ENCODE data around the gene EVX2. TPM values are rescaled to one million over a fixed set of nuclear protein-coding genes. Genes with fewer than 3 reads are reported as not detected.
A peak's percentile ranks its signal among the peaks of the same experiment; 100 is the strongest.

EVX2 gene
- total RNA-seq, 6 experiments from 2014 or later, result not detected

DNA sequence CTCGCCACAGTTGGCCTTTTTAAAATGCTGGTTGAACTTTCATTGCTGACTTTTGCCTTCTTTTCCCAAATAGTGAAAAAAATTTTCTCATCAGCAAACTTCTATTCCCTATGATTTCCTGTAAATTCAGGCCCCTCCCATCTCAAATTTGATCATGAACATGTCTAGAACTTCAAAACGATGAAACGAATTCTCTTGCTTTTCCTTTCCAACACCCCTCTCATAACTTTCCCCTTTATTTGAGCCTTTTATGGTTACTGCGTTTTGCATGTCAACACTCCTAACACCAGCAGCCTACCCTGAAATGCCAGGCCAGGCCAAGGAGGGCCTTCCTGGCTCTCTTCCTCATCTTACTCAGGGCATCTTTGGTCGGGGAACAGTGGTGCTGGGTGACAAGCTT lies 7.1 kb upstream of the EVX2 start:
- Histone ChIP-seq H3K36me3 (no peaks in the 10 kb centered on the region), H3K27me3 (peaks cover 38 to 76% of the 10 kb centered on the region in 2 donors), H3K9me3 (no peaks in the 10 kb centered on the region), H3K4me1 (peaks cover 0 to 16% (median 4%) of the 10 kb centered on the region in 4 donors), H3K4me3 (no peak overlapping the region), H3K27ac (no peak overlapping the region)
- DNase-seq (no peak), ATAC-seq (no peak)
- intact Hi-C loops (cut with DNase I), result loop anchor here in 1 of 2 donors (10.0 kb wide), 1 partner anchor 736 kb away; no protein-coding TSS in a partner anchor
- no peak for TF ChIP-seq POLR2A (IDR thresholded peaks at IDR 0.05)
- TF ChIP-seq, protein P1, sequence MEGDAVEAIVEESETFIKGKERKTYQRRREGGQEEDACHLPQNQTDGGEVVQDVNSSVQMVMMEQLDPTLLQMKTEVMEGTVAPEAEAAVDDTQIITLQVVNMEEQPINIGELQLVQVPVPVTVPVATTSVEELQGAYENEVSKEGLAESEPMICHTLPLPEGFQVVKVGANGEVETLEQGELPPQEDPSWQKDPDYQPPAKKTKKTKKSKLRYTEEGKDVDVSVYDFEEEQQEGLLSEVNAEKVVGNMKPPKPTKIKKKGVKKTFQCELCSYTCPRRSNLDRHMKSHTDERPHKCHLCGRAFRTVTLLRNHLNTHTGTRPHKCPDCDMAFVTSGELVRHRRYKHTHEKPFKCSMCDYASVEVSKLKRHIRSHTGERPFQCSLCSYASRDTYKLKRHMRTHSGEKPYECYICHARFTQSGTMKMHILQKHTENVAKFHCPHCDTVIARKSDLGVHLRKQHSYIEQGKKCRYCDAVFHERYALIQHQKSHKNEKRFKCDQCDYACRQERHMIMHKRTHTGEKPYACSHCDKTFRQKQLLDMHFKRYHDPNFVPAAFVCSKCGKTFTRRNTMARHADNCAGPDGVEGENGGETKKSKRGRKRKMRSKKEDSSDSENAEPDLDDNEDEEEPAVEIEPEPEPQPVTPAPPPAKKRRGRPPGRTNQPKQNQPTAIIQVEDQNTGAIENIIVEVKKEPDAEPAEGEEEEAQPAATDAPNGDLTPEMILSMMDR (IDR thresholded peaks at IDR 0.05), result no peak
- 13% methylated on average over 5 of the region's 5 CpGs for WGBS (ENCODE audit: insufficient coverage, low coverage, low lambda C conversion rate, missing lambda C conversion rate)

DNA sequence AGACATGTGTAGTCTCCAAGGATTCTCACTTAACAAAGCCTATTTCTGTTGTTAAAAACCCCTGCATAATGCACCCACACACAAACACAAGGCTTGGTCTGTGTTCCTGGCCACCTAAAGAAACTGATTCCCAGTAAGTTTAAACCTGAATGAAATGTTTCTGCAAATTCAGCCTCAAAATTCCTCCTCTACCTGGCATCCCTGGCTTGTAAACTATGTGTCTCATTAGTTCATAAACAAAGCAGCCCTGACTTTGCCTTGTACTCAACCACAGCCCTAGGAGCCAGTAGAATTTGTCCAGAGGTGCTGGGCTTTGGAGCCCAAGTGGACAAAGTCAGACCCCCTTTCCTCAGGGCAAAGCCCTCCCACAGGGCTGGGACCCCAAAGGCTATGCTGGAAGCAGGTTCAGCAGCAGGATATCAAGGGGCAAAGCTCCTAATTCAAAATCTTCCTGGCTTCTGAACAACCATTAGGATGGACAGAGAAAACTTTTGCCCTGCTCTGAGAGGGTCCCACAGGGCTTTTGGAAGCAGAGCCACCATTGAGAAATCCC lies 6.2 kb upstream of the EVX2 start:
- H3K4me3 ChIP-seq, result no peak overlapping the region
- intact Hi-C loops (cut with DNase I), result loop anchor here (10.0 kb wide), 2 partner anchors 405 to 735 kb away; no protein-coding TSS in a partner anchor
- no peak for TF ChIP-seq POLR2A (IDR thresholded peaks at IDR 0.05)
- TF ChIP-seq, protein P1 (IDR thresholded peaks at IDR 0.05), result no peak
- peaks cover 0 to 16% (median 4%) of the 10 kb centered on the region in 4 donors for H3K4me1 ChIP-seq
- H3K27ac ChIP-seq, result no peak overlapping the region
- no peaks in the 10 kb centered on the region for H3K36me3 ChIP-seq
- ATAC-seq (no peak), DNase-seq (no peak)
- no peaks in the 10 kb centered on the region for H3K9me3 ChIP-seq
- peaks cover 40 to 74% of the 10 kb centered on the region in 2 donors for H3K27me3 ChIP-seq

DNA sequence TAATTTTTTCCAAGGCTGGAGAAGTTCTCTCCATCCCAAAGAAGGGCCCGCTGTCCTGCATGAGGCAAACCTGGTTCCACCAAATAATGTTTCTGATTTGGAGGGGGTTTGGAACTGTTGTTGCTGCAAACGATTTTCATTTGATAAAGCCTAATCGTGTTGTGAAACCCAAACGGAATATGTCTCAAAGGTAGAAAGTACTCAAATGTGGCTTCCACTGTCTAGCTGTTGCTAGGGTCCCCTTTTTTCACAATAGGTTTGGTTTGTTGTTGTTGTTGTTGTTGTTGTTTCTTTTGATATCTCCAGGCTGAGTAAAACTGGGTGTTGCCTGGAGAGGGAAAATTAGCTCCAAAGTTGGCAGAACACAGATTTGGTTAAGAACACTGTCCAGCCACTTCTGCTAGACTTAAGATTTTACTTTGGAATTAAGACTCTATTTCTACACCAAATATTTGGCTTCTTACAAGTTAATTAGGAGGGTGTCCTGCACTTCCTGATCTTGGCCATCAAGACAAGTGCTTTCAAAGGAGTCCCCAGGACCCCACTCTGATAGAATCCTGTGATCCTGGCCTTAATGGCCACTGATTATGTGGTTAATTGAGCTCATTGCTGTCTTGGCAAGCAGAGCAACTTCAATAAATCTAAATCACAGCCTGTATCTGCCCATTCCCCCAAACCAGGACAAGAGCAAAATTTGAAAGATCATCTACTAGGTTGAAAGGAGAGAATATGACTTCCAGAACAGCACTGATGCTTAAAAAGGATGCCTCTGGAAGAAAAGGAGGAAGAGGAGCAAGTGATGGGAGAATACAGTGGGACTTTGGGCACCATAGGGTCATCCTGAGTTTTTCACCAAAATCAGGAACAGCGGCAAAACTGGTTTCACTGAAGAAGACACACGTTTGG lies 5.4 kb upstream of the EVX2 start:
- peaks cover 40 to 70% of the 10 kb centered on the region in 2 donors for H3K27me3 ChIP-seq
- H3K36me3 ChIP-seq, result no peaks in the 10 kb centered on the region
- peaks cover 0 to 16% (median 4%) of the 10 kb centered on the region in 4 donors for H3K4me1 ChIP-seq
- 7% methylated on average over 6 of the region's 6 CpGs for WGBS (ENCODE audit: insufficient coverage, low coverage, low lambda C conversion rate, missing lambda C conversion rate)
- ATAC-seq (no peak), DNase-seq (no peak)
- H3K4me3 ChIP-seq, result no peak overlapping the region
- no peak overlapping the region for H3K27ac ChIP-seq
- TF ChIP-seq, protein P1 (IDR thresholded peaks at IDR 0.05), result no peak
- no peak for TF ChIP-seq POLR2A (IDR thresholded peaks at IDR 0.05)
- H3K9me3 ChIP-seq, result no peaks in the 10 kb centered on the region
- intact Hi-C loops (cut with DNase I), result loop anchor here in 1 of 2 donors (10.0 kb wide), 1 partner anchor 404 kb away; no protein-coding TSS in a partner anchor

DNA sequence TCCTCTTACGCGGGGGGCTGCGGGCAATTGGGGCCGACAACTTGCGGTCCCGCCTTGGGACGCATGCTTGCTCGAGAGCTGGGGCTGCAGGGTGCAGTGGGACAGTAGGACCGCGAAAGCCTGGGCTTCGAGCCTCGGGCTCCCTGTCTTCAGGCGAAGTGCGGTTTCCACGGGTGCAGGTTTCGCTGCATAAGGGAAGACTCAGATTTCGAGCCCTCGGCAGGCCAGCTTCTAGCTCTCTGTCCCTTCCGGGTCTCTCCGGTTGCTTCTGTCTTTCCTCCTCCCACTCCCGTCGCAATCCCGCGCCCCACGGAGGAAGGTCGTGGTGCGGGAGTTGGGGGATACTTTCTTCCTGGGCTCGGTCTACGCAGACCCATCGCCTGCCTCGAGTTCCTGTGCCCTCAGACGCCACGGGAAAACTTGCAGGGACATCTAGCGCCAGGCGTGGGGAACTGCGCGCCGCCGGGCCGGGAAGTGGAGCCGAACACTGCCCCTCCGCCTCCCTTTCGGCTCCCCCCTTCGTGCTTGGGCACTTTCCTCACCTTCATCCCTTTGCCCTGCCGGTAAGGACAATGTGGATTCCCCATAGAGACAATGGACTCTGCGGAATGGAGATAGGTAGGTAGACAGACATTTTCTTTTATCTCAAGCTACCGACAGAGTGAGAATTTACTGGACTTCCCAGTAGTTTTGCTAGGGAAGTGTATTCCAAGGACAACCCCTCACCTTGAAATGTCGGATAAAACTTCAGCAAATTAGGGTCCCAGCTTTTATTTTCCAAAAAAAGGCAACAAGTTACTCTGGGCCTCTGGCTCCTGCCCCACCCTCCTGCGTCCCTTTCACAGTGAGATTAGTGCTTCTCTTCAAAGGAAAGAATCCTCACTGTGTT lies 4.5 kb upstream of the EVX2 start:
- ATAC-seq, result peak; percentile 86 to 94 (median 88)

More for the DNA sequence above, 4.5 kb upstream of the EVX2 start:
- H3K4me1 ChIP-seq, result peaks cover 0 to 16% (median 4%) of the 10 kb centered on the region in 4 donors
- peak overlapping the region in 1 of 3 donors; percentile 22 for H3K4me3 ChIP-seq
- no peaks in the 10 kb centered on the region for H3K36me3 ChIP-seq
- WGBS (ENCODE audit: insufficient coverage, low coverage, low lambda C conversion rate, missing lambda C conversion rate), result 3% methylated on average over 37 of the region's 49 CpGs
- H3K9me3 ChIP-seq, result no peaks in the 10 kb centered on the region
- DNase-seq, result peak; percentile 63 to 68 (median 64)
- peaks cover 37 to 71% of the 10 kb centered on the region in 2 donors for H3K27me3 ChIP-seq
- H3K27ac ChIP-seq, result no peak overlapping the region
- TF ChIP-seq, protein P1 (IDR thresholded peaks at IDR 0.05), result peak; percentile 40 to 83 (median 72)
- no peak for TF ChIP-seq POLR2A (IDR thresholded peaks at IDR 0.05)
- intact Hi-C loops (cut with DNase I), result loop anchor here in 1 of 2 donors (10.0 kb wide), 1 partner anchor 403 kb away; no protein-coding TSS in a partner anchor
